Erythroblast (primary cell): ENCODE data around the gene BLMH.

Experiments used
- DNase-seq, 2 experiments: peaks; one replicate each; lab custom pipeline; 2025; lab: John Stamatoyannopoulos, UW
- GATA1 ChIP-seq: IDR thresholded peaks from 2 replicates; pipeline ENCODE4 v1.6.1; 2011; ENCODE audit warnings: low read depth, mild to moderate bottlenecking, control low read depth, low read length, moderate library complexity
- POLR2A ChIP-seq: IDR thresholded peaks from 2 replicates; pipeline ENCODE4 v1.6.1; 2011; ENCODE audit warnings: mild to moderate bottlenecking, low read length

BLMH gene

GRCh38 chr17:30291543-30292285, at the start of gene BLMH:
BLMH (minus strand) TSS chr17:30291944; CDS start chr17:30291819, 125 bp downstream.
- no peak for TF ChIP-seq GATA1
- TF ChIP-seq POLR2A, result peak; percentile 56
- DNase-seq, result peak; percentile 85 to 89

GRCh38 chr17:30340801-30341356, 49.1 kb upstream of the BLMH start:
- DNase-seq, result no peak
- TF ChIP-seq POLR2A, result no peak
- TF ChIP-seq GATA1, result no peak

- TF ChIP-seq GATA1 (no peak), POLR2A (no peak)
Measured at GRCh38 chr17:30339086-30339485, 47.3 kb upstream of the BLMH start.

GRCh38 chr17:30337393-30337999, 45.8 kb upstream of the BLMH start:
- no peak for TF ChIP-seq POLR2A
- TF ChIP-seq GATA1, result no peak
- no peak for DNase-seq

More at GRCh38 chr17:30339086-30339485, 47.3 kb upstream of the BLMH start:
- no peak for DNase-seq

GRCh38 chr17:30336369-30337171, 44.8 kb upstream of the BLMH start:
- DNase-seq, result peak; percentile 67 to 84
- TF ChIP-seq POLR2A (no peak), GATA1 (no peak)

- no peak for TF ChIP-seq GATA1
- no peak for TF ChIP-seq POLR2A
- no peak for DNase-seq
Measured at GRCh38 chr17:30334421-30334820, 42.7 kb upstream of the BLMH start.

GRCh38 chr17:30333503-30334360, 42.0 kb upstream of the BLMH start, which contains the start of gene TMIGD1:
TMIGD1 (minus strand) TSS chr17:30334057; CDS start chr17:30332133, 1,924 bp downstream.
- TF ChIP-seq GATA1 (no peak), POLR2A (no peak)
- no peak for DNase-seq

- TF ChIP-seq POLR2A (no peak), GATA1 (no peak)
Measured at GRCh38 chr17:30332057-30332542, 40.4 kb upstream of the BLMH start.

GRCh38 chr17:30326809-30327208, 35.1 kb upstream of the BLMH start:
- no peak for DNase-seq
- TF ChIP-seq POLR2A (no peak), GATA1 (no peak)

More at GRCh38 chr17:30332057-30332542, 40.4 kb upstream of the BLMH start:
- no peak for DNase-seq

- peak in 1 of 2 experiments; percentile 6 for DNase-seq
- TF ChIP-seq GATA1, result no peak
- no peak for TF ChIP-seq POLR2A
Measured at GRCh38 chr17:30324723-30325122, 33.0 kb upstream of the BLMH start.

GRCh38 chr17:30323895-30324319, 32.2 kb upstream of the BLMH start:
- DNase-seq, result peak; percentile 33 to 83

GRCh38 chr17:30323262-30323894, 31.6 kb upstream of the BLMH start:
- no peak for TF ChIP-seq POLR2A
- DNase-seq, result peak in 1 of 2 experiments; percentile 58

More at GRCh38 chr17:30323895-30324319, 32.2 kb upstream of the BLMH start:
- TF ChIP-seq POLR2A, result no peak
- no peak for TF ChIP-seq GATA1
